GM06990 (cell line): ENCODE results near the gene AOC1.

Experiments used
- DNase-seq: peaks from one replicate; pipeline ENCODE4 v3.0.0-alpha.2; 2011; ENCODE audit not compliant: insufficient read length; ENCODE audit errors: extremely low read depth
- H3K27me3 ChIP-seq: replicated peaks from 2 replicates; pipeline ENCODE4 v1.6.0; 2011; ENCODE audit warnings: low read length; ENCODE audit not compliant: control insufficient read depth, insufficient read depth
- H3K36me3 ChIP-seq: 2 replicates; pipeline ENCODE4 v1.5.1; 2011; ENCODE audit warnings: low read length; ENCODE audit not compliant: control insufficient read depth, insufficient read depth
- H3K4me3 ChIP-seq: replicated peaks from 2 replicates; pipeline ENCODE4 v1.5.1; 2011; ENCODE audit warnings: low read depth, mild to moderate bottlenecking, control low read depth, low read length
- CTCF ChIP-seq: IDR thresholded peaks from 2 replicates; pipeline ENCODE4 v1.5.1; 2011; ENCODE audit warnings: low read length, control low read depth, mild to moderate bottlenecking, inconsistent platforms; ENCODE audit not compliant: insufficient read depth, poor library complexity, severe bottlenecking

Gene AOC1

GRCh38 chr7:150847536-150847935 lies 4.8 kb upstream of the AOC1 start:
- H3K4me3 ChIP-seq, result no peak overlapping the region
- no peak for DNase-seq
- H3K36me3 ChIP-seq, result no peaks in the 10 kb centered on the region
- TF ChIP-seq CTCF, result no peak
- H3K27me3 ChIP-seq, result no peaks in the 10 kb centered on the region

- Histone ChIP-seq H3K36me3 (no peaks in the 10 kb centered on the region), H3K4me3 (no peak overlapping the region), H3K27me3 (peaks cover 1% of the 10 kb centered on the region)
- no peak for DNase-seq
- no peak for TF ChIP-seq CTCF
These were observed 4.2 kb upstream of the AOC1 start for GRCh38 chr7:150848111-150848510.

GRCh38 chr7:150848561-150849115 lies 3.7 kb upstream of the AOC1 start:
- no peak overlapping the region for H3K4me3 ChIP-seq
- no peaks in the 10 kb centered on the region for H3K36me3 ChIP-seq
- no peak for TF ChIP-seq CTCF
- peaks cover 1% of the 10 kb centered on the region for H3K27me3 ChIP-seq
- no peak for DNase-seq

GRCh38 chr7:150849204-150849775 lies 3.0 kb upstream of the AOC1 start:
- H3K36me3 ChIP-seq, result no peaks in the 10 kb centered on the region
- no peak for TF ChIP-seq CTCF
- no peak overlapping the region for H3K4me3 ChIP-seq
- peaks cover 1% of the 10 kb centered on the region for H3K27me3 ChIP-seq
- no peak for DNase-seq

- TF ChIP-seq CTCF, result no peak
These were observed 2.0 kb upstream of the AOC1 start for GRCh38 chr7:150850273-150850672.

More at GRCh38 chr7:150850273-150850672, 2.0 kb upstream of the AOC1 start:
- Histone ChIP-seq H3K36me3 (no peaks in the 10 kb centered on the region), H3K27me3 (peaks cover 1% of the 10 kb centered on the region), H3K4me3 (no peak overlapping the region)
- DNase-seq, result no peak
